GM19463 (cell line): ENCODE measurements around the gene SGK2.
"Not testable (repeated sequence)": the region's sequence is repeated elsewhere in the genome, so short reads cannot be mapped to it uniquely, and the experiment has no call there.

Source experiments
- ATAC-seq: cut with Tn5 transposase; IDR thresholded peaks from one replicate; pipeline ENCODE4 v1.9.1; 2021; ENCODE audit warnings: mild to moderate bottlenecking, moderate library complexity; ENCODE audit not compliant: unreplicated experiment

SGK2 gene

DNA sequence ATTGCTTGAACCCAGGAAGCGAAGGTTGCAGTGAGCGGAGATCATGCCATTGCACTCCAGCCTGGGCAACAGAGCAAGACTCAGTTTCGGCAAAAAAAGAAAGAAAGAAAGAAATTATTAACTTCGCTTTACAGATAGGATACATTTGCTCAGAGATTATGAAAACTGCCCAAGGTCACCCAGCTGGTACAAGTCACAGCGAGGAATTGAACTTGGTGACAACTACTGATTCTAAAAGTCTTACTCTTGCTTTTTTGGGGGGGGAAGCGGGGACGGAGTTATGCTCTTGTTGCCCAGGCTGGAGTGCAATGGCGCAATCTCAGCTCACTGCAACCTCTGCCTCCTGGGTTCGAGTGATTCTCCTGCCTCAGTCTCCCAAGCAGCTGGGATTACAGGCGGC, 29.7 kb downstream of the SGK2 start:
- ATAC-seq, result not testable (repeated sequence)

DNA sequence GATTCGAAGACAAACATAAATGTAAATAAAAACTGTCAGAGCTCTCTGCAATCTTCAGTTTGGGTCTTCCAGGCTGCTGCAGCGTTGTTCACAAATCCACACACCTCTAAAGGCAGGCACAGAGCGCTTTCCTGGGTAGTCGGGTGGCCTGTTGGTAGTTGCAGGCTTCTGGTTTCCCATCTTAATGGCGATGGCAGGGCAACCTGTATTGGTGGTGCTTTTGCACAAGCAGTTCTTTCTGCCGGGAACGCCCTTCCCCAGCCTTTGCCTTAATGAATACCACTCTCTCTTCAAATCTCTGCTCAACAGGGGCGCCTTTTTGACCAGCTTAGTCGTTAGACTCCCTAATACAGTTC, 31.2 kb downstream of the SGK2 start:
- ATAC-seq, result no peak

DNA sequence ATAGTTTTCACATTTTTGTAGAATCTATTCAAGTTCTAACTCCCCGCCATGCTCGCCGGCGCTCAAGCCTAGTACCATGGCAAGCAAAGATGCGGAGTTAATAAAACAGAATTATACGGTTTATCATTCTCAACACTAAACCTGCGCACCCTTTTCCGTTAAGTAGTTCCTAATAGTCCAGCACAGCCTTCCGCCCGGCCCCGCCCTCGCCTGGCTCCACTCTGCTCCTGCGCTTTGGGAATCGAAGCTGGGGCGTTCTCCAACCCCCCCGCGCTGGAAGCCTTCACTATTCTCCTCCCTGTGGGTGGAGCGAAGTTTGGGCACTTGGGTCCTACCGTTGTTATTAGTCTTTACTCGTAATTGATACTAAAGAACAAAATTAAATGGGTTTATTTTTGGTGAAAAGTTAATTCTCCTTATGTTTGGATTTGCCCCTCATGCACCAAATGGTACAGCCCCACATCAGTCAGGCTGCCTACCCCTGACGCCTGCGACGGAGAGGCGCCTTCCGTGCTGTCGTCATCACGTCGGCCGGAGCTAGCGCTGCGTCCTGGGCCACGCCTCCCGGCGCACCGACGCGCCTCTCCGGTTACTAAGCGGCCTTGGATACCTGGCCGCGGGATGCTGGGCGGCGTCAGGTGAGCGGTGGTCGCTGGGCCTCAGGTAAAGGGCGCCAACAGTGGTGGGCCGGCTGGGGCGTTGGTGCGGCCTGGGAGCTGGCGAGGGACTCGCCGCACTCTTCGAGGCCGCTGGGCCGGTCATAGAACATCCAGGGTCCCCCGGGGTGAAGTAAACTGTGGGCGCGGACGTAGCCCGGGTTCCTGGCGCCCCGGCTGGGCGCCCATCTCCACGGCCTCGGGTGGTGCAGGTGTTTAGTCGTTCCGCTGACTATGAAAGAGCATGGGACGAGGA, 31.8 kb downstream of the SGK2 start, which contains the start of gene IFT52:
Gene IFT52, plus strand, starts transcription at position 546 of the 912 bp plus-strand sequence. CDS start 3,762 bp downstream, outside the sequence.
- peak; percentile 99 for ATAC-seq

DNA sequence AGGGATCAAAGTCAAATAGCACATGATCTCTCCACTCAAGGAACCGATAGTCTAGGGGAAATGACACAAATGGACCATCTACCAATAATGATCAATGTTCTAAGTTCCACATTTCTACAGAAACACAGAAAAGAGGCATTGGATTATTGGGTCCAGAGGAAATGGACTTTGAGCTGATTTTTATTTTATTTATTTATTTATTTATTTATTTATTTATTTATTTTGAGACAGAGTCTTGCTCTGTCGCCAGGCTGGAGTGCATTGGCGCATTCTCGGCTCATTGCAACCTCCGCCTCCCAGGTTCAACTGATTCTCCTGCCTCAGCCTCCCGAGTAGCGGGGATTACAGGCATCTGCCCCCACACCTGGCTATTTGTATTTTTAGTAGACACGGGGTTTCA, 43.1 kb downstream of the SGK2 start:
- not testable (repeated sequence) for ATAC-seq

DNA sequence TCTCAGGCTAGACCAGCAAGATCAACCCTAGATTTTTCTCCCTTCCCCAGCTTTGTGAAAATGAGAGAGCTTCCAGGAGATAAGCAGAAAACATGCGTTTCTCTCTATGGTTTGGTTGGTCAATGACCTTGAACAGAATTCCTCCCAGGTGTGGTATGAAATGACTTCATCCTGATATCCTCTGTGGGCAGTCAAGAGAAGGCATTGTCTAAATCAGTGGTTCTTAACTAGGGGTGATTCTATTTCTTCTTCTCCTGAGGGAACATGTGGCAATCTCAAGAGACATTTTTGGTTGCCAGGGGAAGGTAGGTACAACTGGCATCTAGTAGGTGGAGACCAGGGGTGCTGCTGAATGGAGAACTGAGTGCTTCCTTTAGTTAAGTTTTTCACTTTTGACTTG, 44.3 kb downstream of the SGK2 start:
- ATAC-seq, result no peak

DNA sequence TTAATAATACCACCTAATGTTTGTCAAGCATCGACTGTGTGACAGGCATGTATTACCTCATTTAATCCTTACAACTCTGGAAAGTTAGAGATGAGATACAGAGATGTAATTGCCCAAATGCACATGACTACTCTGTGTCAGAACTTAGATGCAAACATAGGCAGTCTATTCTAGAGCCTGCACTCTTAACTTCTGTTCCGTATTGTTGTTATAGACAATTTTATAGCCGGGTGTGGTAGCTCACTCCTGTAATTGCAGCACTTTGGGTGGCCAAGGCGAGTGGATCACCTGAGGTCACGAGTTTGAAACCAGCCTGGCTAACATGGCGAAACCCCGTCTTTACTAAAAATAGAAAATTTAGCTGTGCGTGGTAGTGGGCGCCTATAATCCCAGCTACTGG, 46.9 kb downstream of the SGK2 start:
- no peak for ATAC-seq

DNA sequence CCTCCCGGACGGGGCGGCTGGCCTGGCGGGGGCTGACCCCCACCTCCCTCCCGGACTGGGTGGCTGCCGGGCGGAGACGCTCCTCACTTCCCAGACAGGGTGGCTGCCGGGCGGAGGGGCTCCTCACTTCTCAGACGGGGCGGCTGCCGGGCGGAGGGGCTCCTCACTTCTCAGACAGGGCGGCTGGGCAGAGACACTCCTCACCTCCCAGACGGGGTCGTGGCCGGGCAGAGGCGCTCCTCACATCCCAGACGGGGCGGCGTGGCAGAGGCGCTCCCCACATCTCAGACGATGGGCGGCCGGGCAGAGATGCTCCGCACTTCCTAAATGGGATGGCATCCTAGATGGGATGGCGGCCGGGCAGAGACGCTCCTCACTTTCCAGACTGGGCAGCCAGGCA, 48.5 kb downstream of the SGK2 start:
- ATAC-seq, result not testable (repeated sequence)

DNA sequence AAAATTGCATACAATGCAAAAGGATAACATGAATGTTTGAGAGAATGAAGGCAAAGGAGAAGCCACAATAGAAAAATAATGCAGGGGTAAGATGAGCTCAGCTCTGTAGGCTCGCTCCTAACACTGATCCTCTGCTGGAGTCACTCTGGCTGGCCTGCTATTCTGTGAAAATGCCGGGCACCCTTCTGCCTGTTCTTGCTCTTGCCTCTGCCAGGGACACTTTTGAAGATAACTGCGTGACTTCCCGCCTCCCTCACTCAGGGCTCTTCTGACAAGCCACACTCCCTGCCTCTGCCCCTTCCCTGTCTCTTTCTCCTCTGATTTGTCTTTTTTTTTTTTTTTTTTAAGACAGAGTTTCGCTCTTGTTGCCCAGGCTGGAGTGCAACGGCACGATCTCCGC, 72.8 kb downstream of the SGK2 start:
- ATAC-seq, result no peak
